Smooth muscle cell (in vitro differentiated cells): ENCODE measurements around the gene PPP1R9B. TPM values are rescaled to one million over a fixed set of nuclear protein-coding genes. Genes with fewer than 3 reads are reported as not detected.
A peak's percentile ranks its signal among the peaks of the same experiment; 100 is the strongest.

Experiments used
- DNase-seq: peaks from one replicate; lab custom pipeline; 2025; ENCODE audit not compliant: unreplicated experiment; lab: John Stamatoyannopoulos, UW
- H2AFZ ChIP-seq: fragments of 200-600 bp; sonication (generic); 2 replicates; pipeline ENCODE4 v1.6.0; 2016; ENCODE audit warnings: antibody characterized with exemption, low read depth, mild to moderate bottlenecking
- H3F3A ChIP-seq: fragments of 200-600 bp; sonication (generic); 2 replicates; pipeline ENCODE4 v1.6.0; 2017; ENCODE audit warnings: antibody characterized with exemption, low read depth
- H3K27ac ChIP-seq: fragments of 200-600 bp; sonication (generic); 2 replicates; pipeline ENCODE4 v1.5.1; 2016; ENCODE audit warnings: low read depth, mild to moderate bottlenecking
- H3K27me3 ChIP-seq: fragments of 200-600 bp; sonication (generic); 2 replicates; pipeline ENCODE4 v1.6.1; 2016; ENCODE audit warnings: low read depth, mild to moderate bottlenecking
- H3K36me3 ChIP-seq: fragments of 200-600 bp; sonication (generic); 2 replicates; pipeline ENCODE4 v1.5.1; 2016; ENCODE audit warnings: low read depth
- H3K4me1 ChIP-seq: fragments of 200-600 bp; sonication (generic); 2 replicates; pipeline ENCODE4 v1.5.1; 2016; ENCODE audit warnings: low read depth
- H3K4me2 ChIP-seq: fragments of 200-600 bp; sonication (generic); 2 replicates; pipeline ENCODE4 v1.6.0; 2016; ENCODE audit warnings: mild to moderate bottlenecking
- H3K4me3 ChIP-seq: fragments of 200-600 bp; sonication (generic); 2 replicates; pipeline ENCODE4 v1.5.1; 2016; ENCODE audit warnings: mild to moderate bottlenecking
- H3K79me2 ChIP-seq: fragments of 200-600 bp; sonication (generic); 2 replicates; pipeline ENCODE4 v1.6.0; 2016; ENCODE audit warnings: low read depth, mild to moderate bottlenecking
- H3K9ac ChIP-seq: fragments of 200-600 bp; sonication (generic); 2 replicates; pipeline ENCODE4 v1.6.0; 2016; ENCODE audit warnings: low read depth
- H3K9me3 ChIP-seq: fragments of 200-600 bp; sonication (generic); replicated peaks from 2 replicates; pipeline ENCODE4 v1.5.1; 2016; ENCODE audit warnings: low read depth
- H4K20me1 ChIP-seq: fragments of 200-600 bp; sonication (generic); 2 replicates; pipeline ENCODE4 v1.6.0; 2016; ENCODE audit warnings: low read depth
- CTCF ChIP-seq: fragments of 200-600 bp; sonication (generic); IDR thresholded peaks from 2 replicates; pipeline ENCODE4 v1.5.1; 2017; ENCODE audit warnings: borderline replicate concordance, mild to moderate bottlenecking, antibody characterized with exemption; ENCODE audit not compliant: insufficient read depth, poor library complexity, severe bottlenecking
- WGBS: methylation state at CpG from one replicate; pipeline ENCODE4 v1.1.7; 2016; ENCODE audit warnings: low lambda C conversion rate; 5-methylcytosine and 5-hydroxymethylcytosine counted together
- polyA plus RNA-seq: library from polyadenylated mRNA; unstranded; fragments of >200 nt; fragmentation: Nextera tagmentation; extraction: Ambion mirVana; gene quantifications from 2 replicates; pipeline ENCODE4 v1.2.1, GENCODE V29; 2016
- total RNA-seq: library from RNA; depleted of rRNA; stranded (reverse); fragments of >200 nt; gene quantifications from 2 replicates; pipeline ENCODE4 v1.2.3, GENCODE V29; 2014

Gene PPP1R9B
- total and polyA plus RNA-seq, 2 experiments from 2014 or later: 6.7 to 20.8 TPM

GRCh38 chr17:50188531-50188920 lies 38.0 kb upstream of the PPP1R9B start:
- H2AFZ ChIP-seq: no peak overlapping the region
- peaks cover 79% of the 10 kb centered on the region for H3F3A ChIP-seq
- no peak overlapping the region for H3K9ac ChIP-seq
- no peak overlapping the region for H3K4me3 ChIP-seq
- peaks cover 8% of the 10 kb centered on the region for H3K36me3 ChIP-seq
- peaks cover 13% of the 10 kb centered on the region for H3K79me2 ChIP-seq
- no peak for TF ChIP-seq CTCF
- no peak for DNase-seq
- peaks cover 100% of the 10 kb centered on the region for H4K20me1 ChIP-seq
- H3K4me1 ChIP-seq: peaks cover 8% of the 10 kb centered on the region
- WGBS: 62% methylated on average over 13 of the region's 13 CpGs
- no peaks in the 10 kb centered on the region for H3K9me3 ChIP-seq
- peak overlapping the region; percentile 99 for H3K27ac ChIP-seq
- peak overlapping the region; percentile 13 for H3K4me2 ChIP-seq
- no peaks in the 10 kb centered on the region for H3K27me3 ChIP-seq

- Histone ChIP-seq H3K79me2 (peaks cover 9% of the 10 kb centered on the region), H3K27me3 (no peaks in the 10 kb centered on the region), H3K36me3 (peaks cover 8% of the 10 kb centered on the region), H3K9me3 (no peaks in the 10 kb centered on the region), H3K9ac (no peak overlapping the region), H3K27ac (peak overlapping the region; percentile 99), H3K4me3 (no peak overlapping the region), H3F3A (peaks cover 79% of the 10 kb centered on the region), H2AFZ (no peak overlapping the region), H3K4me1 (peaks cover 8% of the 10 kb centered on the region), H3K4me2 (no peak overlapping the region), H4K20me1 (peaks cover 100% of the 10 kb centered on the region)
- no peak for TF ChIP-seq CTCF
- WGBS: 72% methylated on average over 17 of the region's 17 CpGs
- no peak for DNase-seq
These were observed 37.5 kb upstream of the PPP1R9B start for GRCh38 chr17:50187751-50188530.

- Histone ChIP-seq H3K4me1 (peaks cover 8% of the 10 kb centered on the region), H3K4me3 (no peak overlapping the region), H3K4me2 (no peak overlapping the region), H3F3A (peaks cover 77% of the 10 kb centered on the region), H3K27me3 (no peaks in the 10 kb centered on the region), H3K27ac (peak overlapping the region; percentile 99), H3K9ac (no peak overlapping the region), H3K9me3 (no peaks in the 10 kb centered on the region), H3K36me3 (peaks cover 3% of the 10 kb centered on the region), H4K20me1 (peaks cover 100% of the 10 kb centered on the region), H2AFZ (no peak overlapping the region), H3K79me2 (peaks cover 3% of the 10 kb centered on the region)
- 51% methylated on average over 4 of the region's 4 CpGs for WGBS
- no peak for TF ChIP-seq CTCF
- no peak for DNase-seq
These were observed 36.9 kb upstream of the PPP1R9B start for GRCh38 chr17:50187394-50187725.
